Naive B cell (primary cell): Measurements from ENCODE around the gene ST7. TPM values are rescaled to one million over a fixed set of nuclear protein-coding genes. Genes with fewer than 3 reads are reported as not detected.
A peak's percentile ranks its signal among the peaks of the same experiment; 100 is the strongest.

Experiments used
- ATAC-seq, 2 donors: fragments of 150-1000 bp; cut with Tn5 transposase; 2 replicates each; pipeline ENCODE4 v1.10.0; 2021; ENCODE audit warnings: low read depth in 2 of 2, mild to moderate bottlenecking in 2 of 2, moderate library complexity in 2 of 2
- DNase-seq: peaks from one replicate; pipeline ENCODE4 v3.0.0; 2022
- H3K27ac Mint-ChIP-seq, 6 donors: one replicate each; pipeline ENCODE4 v1.8.0; 2020 to 2022; ENCODE audit warnings: mild to moderate bottlenecking in 6 of 6, mixed read lengths in 6 of 6, moderate library complexity in 5 of 6, inconsistent platforms in 2 of 6
- H3K27me3 Mint-ChIP-seq, 3 donors: one replicate each; pipeline ENCODE4 v1.8.0; 2021 to 2022; ENCODE audit warnings: mixed read lengths in 3 of 3, mild to moderate bottlenecking in 1 of 3
- H3K36me3 Mint-ChIP-seq, 2 donors: one replicate each; pipeline ENCODE4 v1.8.0; 2020 to 2022; ENCODE audit warnings: mixed read lengths in 2 of 2, inconsistent platforms in 1 of 2, mild to moderate bottlenecking in 1 of 2
- H3K4me1 Mint-ChIP-seq, 3 donors: one replicate each; pipeline ENCODE4 v1.8.0; 2020 to 2022; ENCODE audit warnings: mixed read lengths in 3 of 3, inconsistent platforms in 1 of 3, mild to moderate bottlenecking in 1 of 3, moderate library complexity in 1 of 3
- H3K4me3 Mint-ChIP-seq, 8 donors: one replicate each; pipeline ENCODE4 v1.8.0; 2020 to 2022; ENCODE audit warnings: mild to moderate bottlenecking in 8 of 8, mixed read lengths in 8 of 8, moderate library complexity in 8 of 8, inconsistent platforms in 2 of 8
- H3K9me3 Mint-ChIP-seq, 7 donors: one replicate each; pipeline ENCODE4 v1.8.0; 2020 to 2022; ENCODE audit warnings: mixed read lengths in 7 of 7, mild to moderate bottlenecking in 5 of 7, inconsistent platforms in 2 of 7, moderate library complexity in 1 of 7
- polyA plus RNA-seq, 6 donors: library from polyadenylated mRNA; unstranded; fragments of 300-500 nt; fragmentation: Illumina TruSeq; gene quantifications; one replicate each; pipeline ENCODE4 v1.2.3, GENCODE V29; 2021; ENCODE audit warnings: low read depth in 6 of 6

The ST7 gene
- polyA plus RNA-seq, 6 donors from 2014 or later, result 0.49 to 3.7 (median 0.63) TPM; not detected in 1

DNA sequence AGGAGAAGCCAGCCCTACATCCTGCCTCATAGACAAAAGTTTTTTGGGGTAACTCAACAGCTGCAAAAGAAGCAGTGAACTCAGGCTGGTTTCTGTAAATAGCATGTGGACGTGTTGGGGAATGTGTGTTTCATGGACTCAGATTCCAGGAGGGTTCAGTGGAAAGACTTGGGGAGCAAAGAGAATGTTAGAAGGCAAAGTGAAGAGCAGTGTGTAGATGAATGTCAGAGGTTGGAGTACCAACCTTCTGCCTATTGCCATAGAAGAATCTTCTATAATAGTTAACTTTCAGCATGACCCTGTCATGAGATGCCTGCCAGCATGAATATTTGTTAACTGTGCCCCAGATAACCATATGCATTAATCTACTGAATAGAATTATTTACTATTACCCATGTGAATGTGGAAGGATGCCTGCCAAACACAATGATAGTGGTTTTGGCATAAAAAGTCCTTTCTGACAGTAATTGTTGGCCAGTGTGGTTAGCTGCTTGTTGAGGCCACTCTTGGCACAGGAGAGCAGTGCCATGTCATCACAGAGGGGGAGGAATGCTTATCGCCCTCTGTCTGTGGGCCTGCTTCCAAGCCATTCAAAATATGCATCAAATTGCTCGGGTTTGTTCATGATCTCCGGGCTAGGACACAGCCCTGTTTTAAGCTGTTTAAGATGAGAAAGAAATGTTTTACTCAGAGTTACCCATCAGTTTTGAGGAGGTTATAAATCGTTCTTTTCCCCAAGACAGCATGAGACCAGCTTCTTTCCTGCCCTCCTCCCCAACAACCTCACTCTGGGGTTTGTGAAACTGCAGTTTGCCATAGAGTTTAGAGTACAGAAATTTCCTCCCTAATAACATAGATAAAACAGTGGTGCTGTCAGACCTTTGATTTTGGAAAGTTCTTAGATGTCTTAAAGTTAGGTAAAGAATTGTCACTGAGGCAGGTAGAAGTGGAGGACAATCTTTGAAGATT, 204.2 kb downstream of the ST7 start:
- no peak for ATAC-seq
- DNase-seq, result no peak

DNA sequence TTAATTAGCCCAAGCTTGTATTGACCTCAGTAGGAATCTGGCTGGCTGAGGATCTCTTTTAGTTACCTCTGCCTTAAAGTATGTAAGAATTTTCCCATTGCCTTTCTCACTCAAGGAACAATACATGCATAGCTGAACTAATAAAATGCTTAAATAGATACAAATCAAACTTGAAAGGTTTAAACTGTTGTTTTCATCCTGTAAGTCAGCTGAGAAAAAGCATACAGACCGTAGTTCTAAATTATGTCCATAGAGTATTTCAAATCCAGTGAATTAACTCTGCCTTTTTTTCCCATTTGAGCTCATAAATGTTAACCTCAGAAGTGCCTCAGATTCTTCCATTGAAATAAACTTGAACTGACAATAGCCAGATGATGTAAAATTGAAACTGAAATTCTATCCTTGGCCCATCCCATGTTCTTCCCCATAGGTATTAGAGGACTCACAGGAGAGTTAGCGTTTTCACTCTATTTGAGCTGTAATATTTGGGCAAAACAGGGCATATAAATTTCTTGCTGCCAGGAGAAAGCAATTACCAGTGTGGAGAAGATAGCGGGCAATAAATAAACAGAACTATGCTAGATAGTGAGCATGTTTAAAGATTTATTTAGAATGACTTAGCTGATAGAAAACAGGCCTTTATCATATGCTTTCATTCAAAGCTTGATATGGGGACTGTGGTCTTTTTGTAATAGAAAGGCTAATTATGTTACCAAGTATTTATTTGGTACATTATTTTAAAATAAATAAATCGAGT, 205.8 kb downstream of the ST7 start:
- Mint-ChIP-seq H3K27me3 (no peaks in the 10 kb centered on the region), H3K36me3 (no peaks in the 10 kb centered on the region), H3K27ac (no peak overlapping the region)

More for the DNA sequence above, 204.2 kb downstream of the ST7 start:
- H3K36me3 Mint-ChIP-seq, result no peaks in the 10 kb centered on the region
- no peaks in the 10 kb centered on the region for H3K4me1 Mint-ChIP-seq
- no peaks in the 10 kb centered on the region for H3K9me3 Mint-ChIP-seq
- H3K27me3 Mint-ChIP-seq, result no peaks in the 10 kb centered on the region
- H3K27ac Mint-ChIP-seq, result no peak overlapping the region
- H3K4me3 Mint-ChIP-seq, result no peak overlapping the region

GRCh38 chr7:117163101-117163500, 209.8 kb downstream of the ST7 start:
- H3K27ac Mint-ChIP-seq, result no peak overlapping the region
- no peaks in the 10 kb centered on the region for H3K9me3 Mint-ChIP-seq
- H3K36me3 Mint-ChIP-seq, result no peaks in the 10 kb centered on the region
- no peaks in the 10 kb centered on the region for H3K27me3 Mint-ChIP-seq
- no peak overlapping the region for H3K4me3 Mint-ChIP-seq
- ATAC-seq (no peak), DNase-seq (no peak)
- H3K4me1 Mint-ChIP-seq, result no peaks in the 10 kb centered on the region

More for the DNA sequence above, 205.8 kb downstream of the ST7 start:
- no peak overlapping the region for H3K4me3 Mint-ChIP-seq
- DNase-seq (no peak), ATAC-seq (no peak)
- no peaks in the 10 kb centered on the region for H3K4me1 Mint-ChIP-seq
- H3K9me3 Mint-ChIP-seq, result no peaks in the 10 kb centered on the region

GRCh38 chr7:117164620-117165019, 211.3 kb downstream of the ST7 start:
- H3K27me3 Mint-ChIP-seq, result no peaks in the 10 kb centered on the region
- no peaks in the 10 kb centered on the region for H3K4me1 Mint-ChIP-seq
- H3K36me3 Mint-ChIP-seq, result no peaks in the 10 kb centered on the region
- DNase-seq, result no peak
- no peak for ATAC-seq
- no peaks in the 10 kb centered on the region for H3K9me3 Mint-ChIP-seq
- no peak overlapping the region for H3K27ac Mint-ChIP-seq
- H3K4me3 Mint-ChIP-seq, result no peak overlapping the region

- peak overlapping the region in 1 of 6 donors; percentile 10 for H3K27ac Mint-ChIP-seq
- DNase-seq (no peak), ATAC-seq (no peak)
- H3K9me3 Mint-ChIP-seq, result no peaks in the 10 kb centered on the region
- H3K36me3 Mint-ChIP-seq, result no peaks in the 10 kb centered on the region
- no peaks in the 10 kb centered on the region for H3K4me1 Mint-ChIP-seq
- H3K27me3 Mint-ChIP-seq, result no peaks in the 10 kb centered on the region
- H3K4me3 Mint-ChIP-seq, result no peak overlapping the region
These were observed 212.4 kb downstream of the ST7 start for GRCh38 chr7:117165656-117166055.

GRCh38 chr7:117169907-117170306, 216.6 kb downstream of the ST7 start:
- Mint-ChIP-seq H3K4me1 (no peaks in the 10 kb centered on the region), H3K27ac (no peak overlapping the region)
- no peak for ATAC-seq

GRCh38 chr7:117171106-117171505, 217.8 kb downstream of the ST7 start:
- DNase-seq, result no peak
- Mint-ChIP-seq H3K4me3 (no peak overlapping the region), H3K36me3 (no peaks in the 10 kb centered on the region), H3K27ac (no peak overlapping the region), H3K9me3 (no peaks in the 10 kb centered on the region), H3K4me1 (no peaks in the 10 kb centered on the region), H3K27me3 (no peaks in the 10 kb centered on the region)
- ATAC-seq, result no peak

More at GRCh38 chr7:117169907-117170306, 216.6 kb downstream of the ST7 start:
- no peaks in the 10 kb centered on the region for H3K36me3 Mint-ChIP-seq
- H3K4me3 Mint-ChIP-seq, result no peak overlapping the region
- H3K27me3 Mint-ChIP-seq, result no peaks in the 10 kb centered on the region
- H3K9me3 Mint-ChIP-seq, result no peaks in the 10 kb centered on the region
- DNase-seq, result no peak

GRCh38 chr7:117172283-117172682, 219.0 kb downstream of the ST7 start:
- Mint-ChIP-seq H3K4me1 (no peaks in the 10 kb centered on the region), H3K27ac (no peak overlapping the region), H3K4me3 (no peak overlapping the region), H3K27me3 (no peaks in the 10 kb centered on the region), H3K9me3 (no peaks in the 10 kb centered on the region), H3K36me3 (no peaks in the 10 kb centered on the region)
- ATAC-seq (no peak), DNase-seq (no peak)

GRCh38 chr7:117173035-117173770, 219.9 kb downstream of the ST7 start:
- H3K27me3 Mint-ChIP-seq, result no peaks in the 10 kb centered on the region

DNA sequence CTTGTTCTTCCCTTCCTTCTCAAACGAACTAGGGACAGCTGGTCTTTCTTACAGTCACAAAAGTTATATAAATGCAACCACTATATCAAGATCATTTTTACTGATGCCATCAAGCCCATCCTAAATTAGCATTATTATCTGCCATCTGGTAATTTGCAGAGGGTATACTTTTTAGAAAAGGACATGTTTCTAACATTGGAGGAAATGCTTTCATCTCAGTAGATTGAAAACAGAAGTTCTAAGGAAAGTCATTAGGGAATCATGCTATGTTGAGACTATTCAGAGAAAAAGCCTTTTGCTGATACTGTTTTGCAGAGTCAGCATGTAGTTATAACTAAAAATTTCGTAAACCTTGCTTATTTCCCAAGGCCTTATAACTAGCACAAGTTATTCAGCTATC, 222.9 kb downstream of the ST7 start:
- no peaks in the 10 kb centered on the region for H3K4me1 Mint-ChIP-seq
- H3K4me3 Mint-ChIP-seq, result no peak overlapping the region
- no peak for ATAC-seq
- no peaks in the 10 kb centered on the region for H3K9me3 Mint-ChIP-seq
- no peaks in the 10 kb centered on the region for H3K36me3 Mint-ChIP-seq
- DNase-seq, result no peak
- no peak overlapping the region for H3K27ac Mint-ChIP-seq
- no peaks in the 10 kb centered on the region for H3K27me3 Mint-ChIP-seq

More at GRCh38 chr7:117173035-117173770, 219.9 kb downstream of the ST7 start:
- DNase-seq (no peak), ATAC-seq (no peak)
- H3K4me3 Mint-ChIP-seq, result no peak overlapping the region
- H3K9me3 Mint-ChIP-seq, result no peaks in the 10 kb centered on the region
- H3K36me3 Mint-ChIP-seq, result no peaks in the 10 kb centered on the region
- no peaks in the 10 kb centered on the region for H3K4me1 Mint-ChIP-seq
- H3K27ac Mint-ChIP-seq, result no peak overlapping the region

GRCh38 chr7:117178600-117178999, 225.3 kb downstream of the ST7 start:
- DNase-seq, result no peak

DNA sequence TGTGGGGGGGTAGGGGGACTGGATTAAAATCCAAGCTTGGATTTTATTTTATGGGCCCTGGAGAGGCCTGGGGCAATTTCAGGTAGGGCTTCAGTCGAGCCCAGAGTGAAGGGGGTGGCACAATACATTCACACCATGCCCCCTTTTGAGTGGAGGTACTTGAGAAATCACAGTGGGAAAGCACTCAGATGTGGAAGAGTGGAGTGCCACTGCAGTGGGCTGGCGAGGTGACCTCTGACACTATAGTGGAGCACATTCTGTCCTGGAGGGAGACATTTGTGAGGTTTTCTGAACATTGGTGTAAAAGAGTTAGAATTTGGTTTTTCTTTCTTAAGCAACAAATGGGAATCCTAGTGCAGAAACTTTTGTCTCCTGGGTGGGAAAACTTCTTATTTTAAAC, 226.4 kb downstream of the ST7 start:
- H3K27me3 Mint-ChIP-seq, result no peaks in the 10 kb centered on the region
- no peak overlapping the region for H3K27ac Mint-ChIP-seq
- DNase-seq (no peak), ATAC-seq (no peak)
- peaks cover 0 to 3% (median 0%) of the 10 kb centered on the region in 7 donors for H3K9me3 Mint-ChIP-seq
- H3K4me3 Mint-ChIP-seq, result no peak overlapping the region
- H3K36me3 Mint-ChIP-seq, result no peaks in the 10 kb centered on the region
- H3K4me1 Mint-ChIP-seq, result no peaks in the 10 kb centered on the region

More at GRCh38 chr7:117178600-117178999, 225.3 kb downstream of the ST7 start:
- Mint-ChIP-seq H3K4me1 (no peaks in the 10 kb centered on the region), H3K4me3 (no peak overlapping the region), H3K27me3 (no peaks in the 10 kb centered on the region), H3K27ac (no peak overlapping the region), H3K9me3 (peaks cover 0 to 3% (median 0%) of the 10 kb centered on the region in 7 donors), H3K36me3 (no peaks in the 10 kb centered on the region)
- no peak for ATAC-seq

- no peak for DNase-seq
- Mint-ChIP-seq H3K4me3 (no peak overlapping the region), H3K27me3 (no peaks in the 10 kb centered on the region), H3K9me3 (peaks cover 0 to 3% (median 0%) of the 10 kb centered on the region in 7 donors), H3K36me3 (no peaks in the 10 kb centered on the region), H3K27ac (no peak overlapping the region), H3K4me1 (no peaks in the 10 kb centered on the region)
- ATAC-seq, result no peak
These were observed 230.4 kb downstream of the ST7 start for GRCh38 chr7:117183729-117184128.
